Measurements from ENCODE around the gene KRAS.

DNA sequence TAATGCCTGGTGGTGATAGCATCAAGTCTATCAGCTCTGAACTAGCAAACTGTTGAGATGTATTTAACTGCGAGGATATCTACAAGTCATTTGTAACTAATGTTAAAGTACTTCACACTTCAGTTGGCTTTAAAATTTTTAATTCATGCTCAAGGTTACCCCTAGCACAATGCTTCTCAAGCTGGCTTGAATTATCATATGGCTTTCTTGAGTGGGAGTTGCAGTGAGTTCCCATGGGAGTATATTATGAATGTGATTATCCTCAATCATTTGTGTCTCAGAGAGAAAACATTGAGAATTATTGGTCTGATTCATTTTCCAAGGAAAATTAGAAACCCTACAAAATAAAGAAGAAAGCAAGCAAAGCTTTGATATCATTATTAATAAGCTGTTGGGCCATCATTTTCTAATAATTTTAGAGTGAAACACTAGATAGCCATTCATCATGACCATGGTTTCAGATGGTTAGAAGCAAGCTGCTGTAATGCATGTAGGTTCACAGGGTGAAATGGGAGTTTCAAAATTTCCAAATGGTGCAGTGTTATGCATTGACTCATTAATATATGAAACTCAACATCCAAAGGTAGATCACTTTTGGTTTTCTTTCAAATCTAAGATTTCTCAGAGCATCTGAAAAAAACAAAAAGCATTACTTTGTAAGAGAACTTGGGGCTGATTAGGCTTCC is 11.8 kb upstream of the KRAS start:
- TF ChIP-seq CTCF (conservative IDR thresholded peaks at IDR 0.05) (no peak), EZH2 (IDR thresholded peaks at IDR 0.05; ENCODE audit: low read depth) (no peak)

All from PC-9 (cell line).